NCI-H2171 treated with DMSO at 0.1 percent for 48 hours (cell line): Measurements from ENCODE around the gene DENND5A.
"Not testable (repeated sequence)": the region's sequence is repeated elsewhere in the genome, so short reads cannot be mapped to it uniquely, and the experiment has no call there.

Source experiments
- DNase-seq: peaks from one replicate; lab custom pipeline; 2025; lab: John Stamatoyannopoulos, UW

Gene DENND5A

GRCh38 chr11:9138133-9138453 lies 127.1 kb downstream of the DENND5A start:
- DNase-seq, result no peak

GRCh38 chr11:9137293-9138132 lies 127.6 kb downstream of the DENND5A start:
- peak; percentile 88 for DNase-seq

DNA sequence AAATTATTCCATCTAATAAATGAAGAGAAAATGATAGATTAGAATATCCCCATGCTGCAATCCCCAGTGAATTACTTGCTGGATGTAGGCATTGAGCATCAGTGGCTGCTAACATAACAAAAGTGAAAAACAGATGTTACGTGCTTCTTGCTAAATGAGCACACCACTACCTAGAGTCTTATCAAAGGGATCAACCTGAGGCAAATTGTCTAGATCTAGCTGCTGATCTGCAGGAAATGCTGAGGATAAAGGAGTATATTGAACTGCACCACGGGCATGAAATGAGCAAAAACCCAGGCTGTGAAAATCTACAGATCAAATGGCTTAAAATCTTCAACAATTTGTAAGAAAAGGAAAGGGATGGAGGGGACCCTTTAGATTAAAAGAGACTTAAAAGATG lies 128.4 kb downstream of the DENND5A start:
- DNase-seq, result no peak

GRCh38 chr11:9133956-9134355 lies 131.2 kb downstream of the DENND5A start:
- no peak for DNase-seq

DNA sequence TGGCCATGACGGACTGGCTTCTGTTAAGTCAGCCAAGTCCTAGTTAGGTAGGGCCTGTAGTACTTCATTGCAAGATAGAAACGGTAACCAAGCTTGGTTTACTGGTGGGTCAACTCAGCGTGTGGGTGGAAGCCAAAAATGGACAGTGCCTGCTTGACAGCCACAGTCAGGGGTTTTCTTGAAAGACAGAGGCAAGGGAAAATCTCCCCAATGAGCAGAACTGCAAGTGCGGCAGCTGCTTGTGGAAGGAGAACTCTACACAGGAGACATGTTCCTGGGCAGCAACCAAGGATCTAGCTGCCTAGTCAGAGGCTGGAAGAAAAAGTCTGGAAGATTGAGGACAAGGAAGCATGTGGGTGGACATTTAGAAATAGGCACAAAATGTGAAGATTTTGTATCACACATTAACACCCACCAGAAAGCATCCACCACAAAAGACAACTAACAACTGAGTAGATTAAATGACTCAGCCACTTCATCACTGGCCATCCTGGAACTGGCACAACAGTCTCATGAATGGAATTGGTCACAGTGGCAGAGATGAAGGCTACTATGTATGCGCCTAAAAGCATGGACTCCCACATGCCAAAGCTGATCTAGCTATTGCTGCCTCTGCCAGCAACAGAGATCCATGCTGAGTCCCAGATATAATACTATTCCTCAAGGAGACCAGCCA lies 132.8 kb downstream of the DENND5A start:
- DNase-seq, result no peak

DNA sequence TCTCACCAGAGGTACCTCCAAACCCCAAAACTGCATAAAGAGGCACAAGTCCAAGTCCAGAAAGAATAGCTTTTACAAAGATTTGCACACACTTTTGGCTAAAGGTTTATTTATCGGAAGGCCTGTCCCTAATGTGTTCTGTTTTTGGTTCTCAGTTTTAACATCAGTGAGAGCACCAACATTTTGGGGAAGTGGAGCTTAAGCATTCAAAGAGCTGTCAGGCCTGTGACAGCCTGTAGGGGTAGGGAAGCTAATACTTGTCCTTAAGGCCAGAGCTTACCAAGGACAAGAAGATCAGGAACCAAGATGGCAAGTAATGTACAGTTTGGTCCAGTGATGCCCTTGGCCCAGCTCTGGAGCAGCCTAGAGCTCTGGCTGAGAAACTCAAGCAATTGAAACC lies 134.9 kb downstream of the DENND5A start:
- DNase-seq, result no peak

GRCh38 chr11:9126636-9127035 lies 138.5 kb downstream of the DENND5A start:
- DNase-seq, result no peak

GRCh38 chr11:9125185-9125886 lies 139.8 kb downstream of the DENND5A start:
- no peak for DNase-seq

DNA sequence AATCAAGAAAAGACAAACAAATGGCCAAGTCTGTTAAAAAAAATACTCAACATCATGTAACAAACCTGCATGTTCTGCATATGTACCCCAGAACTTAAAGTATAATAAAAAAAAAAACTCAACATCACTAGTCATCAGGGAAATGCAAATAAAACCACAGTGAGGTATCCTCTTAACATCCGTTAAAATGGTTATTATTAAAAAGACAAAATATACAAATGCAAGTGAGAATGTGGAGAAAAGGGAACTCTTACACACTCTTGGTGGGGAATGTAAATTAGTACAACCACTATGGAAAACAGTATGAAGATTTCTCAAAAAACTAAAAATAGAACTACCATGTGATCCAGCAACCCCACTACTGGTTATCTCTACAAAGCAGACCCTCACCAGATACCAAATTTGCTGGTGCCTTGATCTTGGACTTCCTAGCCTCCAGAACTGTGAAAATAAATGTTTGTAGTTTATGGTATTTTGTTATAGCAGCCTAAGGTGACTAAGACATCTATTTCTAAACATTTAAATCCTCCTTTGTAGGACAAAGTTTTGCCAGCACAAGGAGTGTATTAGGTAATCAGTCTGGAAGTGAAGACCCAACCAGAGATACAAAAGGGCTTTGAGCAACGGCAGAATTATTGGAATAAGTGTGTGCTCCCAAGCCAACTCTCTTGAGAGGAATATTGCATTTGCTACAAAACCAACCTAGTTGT lies 141.4 kb downstream of the DENND5A start:
- DNase-seq, result no peak

DNA sequence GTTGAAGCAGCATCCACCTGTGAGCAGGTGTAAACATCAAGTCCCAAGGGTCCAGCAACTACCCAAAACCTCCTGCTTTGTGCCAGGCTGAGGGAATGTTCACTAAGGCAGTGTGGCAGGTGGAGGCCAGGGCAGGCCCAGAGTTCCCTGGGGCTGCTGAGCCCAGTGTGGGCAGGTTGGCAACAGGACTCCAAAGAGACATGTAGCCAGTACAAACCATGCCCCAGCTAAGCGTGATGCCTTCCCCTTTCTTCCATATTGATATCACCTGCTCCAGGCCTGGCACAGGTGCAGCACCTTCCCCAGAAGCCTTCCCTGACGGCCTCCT lies 143.7 kb downstream of the DENND5A start:
- peak; percentile 4 for DNase-seq

- no peak for DNase-seq
Observed at GRCh38 chr11:9120664-9121468, 144.3 kb downstream of the DENND5A start.

GRCh38 chr11:9118277-9118676 lies 146.9 kb downstream of the DENND5A start:
- no peak for DNase-seq

- no peak for DNase-seq
Observed at GRCh38 chr11:9112075-9112474, 153.1 kb downstream of the DENND5A start.

GRCh38 chr11:9109858-9110731 lies 155.1 kb downstream of the DENND5A start:
- no peak for DNase-seq

GRCh38 chr11:9104580-9104979 lies 160.6 kb downstream of the DENND5A start:
- no peak for DNase-seq

- DNase-seq, result no peak
Observed at GRCh38 chr11:9103542-9104276, 161.4 kb downstream of the DENND5A start.

DNA sequence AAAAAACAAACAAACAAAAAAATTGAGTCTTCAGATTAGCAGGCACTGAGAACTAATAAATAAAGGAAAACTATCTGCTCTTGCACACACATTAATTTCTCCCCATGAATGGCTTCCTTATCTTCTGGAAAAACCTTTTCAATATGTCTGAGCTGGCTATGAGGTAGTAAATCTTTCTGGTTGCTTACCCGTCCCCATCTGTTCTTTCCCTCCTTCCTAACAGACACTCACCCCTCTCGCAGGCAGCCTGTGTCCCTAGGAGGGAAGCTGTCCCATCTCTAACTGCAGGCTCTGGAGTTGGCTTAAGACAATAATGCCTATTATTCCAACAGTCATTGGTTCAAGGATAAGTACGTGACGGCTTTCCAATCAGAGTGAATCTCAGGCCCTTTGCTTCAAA lies 165.5 kb downstream of the DENND5A start:
- DNase-seq, result no peak

GRCh38 chr11:9098455-9098854 lies 166.7 kb downstream of the DENND5A start:
- DNase-seq, result not testable (repeated sequence)

DNA sequence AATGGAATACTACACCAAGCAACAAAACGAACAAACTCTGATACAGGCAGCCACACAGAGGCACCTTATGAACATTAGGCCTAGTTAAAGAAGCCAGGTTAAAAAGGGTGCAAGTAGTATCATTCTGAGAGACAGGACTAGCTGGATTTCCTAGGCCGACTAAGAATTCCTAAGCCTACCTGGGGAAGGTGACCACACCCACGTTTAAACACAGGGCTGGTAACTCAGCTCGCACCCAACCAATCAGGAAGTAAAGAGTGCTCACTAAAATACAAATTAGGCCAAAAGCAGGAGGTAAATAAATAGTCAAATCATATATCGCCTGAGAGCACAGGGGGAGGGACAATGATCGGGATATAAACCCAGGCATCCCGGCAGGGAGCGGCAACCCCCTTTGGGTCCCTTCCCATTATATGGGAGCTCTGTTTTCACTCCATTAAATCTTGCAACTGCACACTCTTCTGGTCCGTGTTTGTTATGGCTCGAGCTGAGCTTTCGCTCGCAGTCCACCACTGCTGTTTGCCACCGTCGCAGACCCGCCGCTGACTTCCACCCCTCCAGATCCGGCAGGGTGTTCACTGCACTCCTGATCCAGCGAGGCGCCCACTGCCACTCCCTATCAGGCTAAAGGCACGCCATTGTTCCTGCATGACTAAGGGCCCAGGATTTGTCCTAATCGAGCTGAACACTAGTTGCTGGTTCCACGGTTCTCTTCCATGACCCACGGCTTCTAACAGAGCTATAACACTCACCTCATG lies 167.8 kb downstream of the DENND5A start:
- not testable (repeated sequence) for DNase-seq
